Measurements from ENCODE around the gene OTUD5. TPM values are rescaled to one million over a fixed set of nuclear protein-coding genes. Genes with fewer than 3 reads are reported as not detected.

OTUD5 gene
- total RNA-seq, 5 donors from 2014 or later (not counting 1 experiment from before 2014, with no cell fraction given), result 87.2 to 92.5 (median 89.7) TPM

DNA sequence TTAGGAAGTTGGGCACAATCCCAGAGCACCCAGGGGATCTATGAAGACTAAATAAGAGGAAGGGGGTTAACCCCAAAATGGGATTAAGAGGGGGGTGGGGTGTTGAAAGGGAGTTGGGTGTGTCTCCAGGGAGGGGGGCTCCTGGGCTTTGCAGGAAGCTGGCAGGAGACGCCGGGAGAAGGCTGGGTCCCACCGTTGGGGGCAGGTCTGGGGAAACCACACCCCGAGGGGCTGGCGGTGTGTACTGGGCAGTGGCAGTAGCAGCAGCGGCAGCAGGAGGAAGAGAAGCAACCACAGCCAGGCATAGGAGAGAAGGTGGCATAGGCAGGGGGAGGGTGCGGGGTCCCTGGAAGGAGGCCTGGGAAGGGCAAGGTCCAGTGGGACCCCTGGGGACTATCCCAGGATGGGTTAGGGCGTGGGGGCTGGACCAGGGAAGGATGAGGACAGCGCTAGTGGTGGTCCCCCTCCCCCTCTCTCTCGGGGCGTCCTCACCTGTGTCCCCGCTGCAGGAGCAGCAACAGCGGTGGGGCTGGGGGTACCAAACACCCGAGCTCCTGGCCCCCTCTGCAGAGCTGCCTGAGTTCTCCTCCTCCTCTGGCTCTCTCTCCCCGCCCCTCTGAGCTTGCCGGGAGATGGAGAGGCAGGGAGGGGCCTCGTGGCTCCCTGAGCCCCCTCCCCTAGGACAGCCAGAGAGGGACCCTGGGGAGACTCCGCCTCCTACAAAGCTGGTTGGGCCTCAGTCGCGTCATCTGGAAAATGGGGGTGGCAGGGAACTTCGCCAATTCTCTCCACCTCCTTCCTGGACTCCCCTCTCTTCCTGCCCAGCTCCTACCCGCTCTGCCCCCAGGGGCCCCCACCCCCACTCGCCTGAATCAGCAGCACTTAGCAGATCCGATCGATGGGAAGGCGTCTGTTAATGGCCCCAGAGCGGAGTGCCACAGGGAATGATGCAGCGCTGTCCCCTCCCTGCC lies 14.1 kb upstream of the OTUD5 start, which contains the start of gene KCND1:
TSS of gene KCND1 (minus strand) at position 596 of the 971 bp plus-strand sequence. CDS start 1,573 bp downstream, outside the sequence.
- H3K4me3 Mint-ChIP-seq, result peak within 1 kb of the TSS; percentile 28 to 58 (median 57)
- peak within 1 kb of the TSS; percentile 27 to 53 for H3K4me3 ChIP-seq (ENCODE audit: control insufficient read depth in 1 of 2, extremely low read depth in 1 of 2, low read length in 1 of 2)
- H3K9me3 Mint-ChIP-seq, result no peaks in the 10 kb centered on the region

DNA sequence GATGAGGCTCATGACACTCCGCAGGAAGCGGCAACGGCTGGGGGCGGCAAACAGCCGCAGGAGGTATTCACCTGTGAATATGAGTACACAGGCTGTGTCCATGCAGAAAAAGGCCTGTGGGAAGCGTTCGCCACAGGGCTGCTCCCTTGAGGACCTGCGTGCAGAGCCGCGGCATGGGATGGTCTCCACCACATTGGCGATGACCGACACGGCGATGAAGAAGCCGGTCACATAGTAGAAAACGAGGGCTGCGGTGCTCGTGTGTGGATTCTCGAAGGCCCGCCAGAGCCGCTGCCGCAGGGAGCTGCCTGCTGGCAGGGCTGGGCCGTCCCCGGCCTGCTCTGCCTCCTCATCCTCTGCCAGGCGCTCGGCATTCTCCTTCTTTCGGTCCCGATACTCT lies 12.1 kb upstream of the OTUD5 start:
- 100% methylated on average over 12 of the region's 28 CpGs for WGBS (ENCODE audit: insufficient coverage)
- Mint-ChIP-seq H3K4me3 (no peak overlapping the region), H3K27me3 (peaks cover 0 to 8% of the 10 kb centered on the region in 2 donors), H3K4me1 (peaks cover 6 to 22% (median 18%) of the 10 kb centered on the region in 3 donors), H3K27ac (no peak overlapping the region), H3K36me3 (peaks cover 4% of the 10 kb centered on the region), H3K9me3 (no peaks in the 10 kb centered on the region)
- ChIA-PET POLR2A (no interaction called here), CTCF (no interaction called here)
- Histone ChIP-seq H3K4me1 (ENCODE audit: control insufficient read depth in 1 of 2, extremely low read depth in 1 of 2, insufficient read depth in 2 of 2, low read length in 2 of 2) (peaks cover 2 to 16% of the 10 kb centered on the region in 2 experiments), H3K27me3 (replicated peaks in 1 of 2; ENCODE audit: control insufficient read depth in 2 of 2, extremely low read depth in 1 of 2, insufficient read depth in 2 of 2, low read length in 1 of 2) (peaks cover 0 to 8% of the 10 kb centered on the region in 2 experiments), H3K4me3 (ENCODE audit: control insufficient read depth in 1 of 2, extremely low read depth in 1 of 2, low read length in 1 of 2) (no peak overlapping the region), H3K9me3 (no peaks in the 10 kb centered on the region), H3K36me3 (ENCODE audit: control insufficient read depth in 2 of 2, extremely low read depth in 1 of 2, insufficient read depth in 1 of 2, low read length in 1 of 2) (peaks cover 0 to 4% of the 10 kb centered on the region in 2 donors), H3K27ac (ENCODE audit: low read length) (no peak overlapping the region)
- DNase-seq (no peak), ATAC-seq (replicated peaks in 1 of 4) (no peak)

More for the DNA sequence above, 14.1 kb upstream of the OTUD5 start, which contains the start of gene KCND1:
- no peak for DNase-seq
- peak; percentile 33 to 47 (median 36) for ATAC-seq (replicated peaks in 1 of 4)
- Mint-ChIP-seq H3K4me1 (peaks cover 6 to 22% (median 18%) of the 10 kb centered on the region in 3 donors), H3K36me3 (peaks cover 14% of the 10 kb centered on the region), H3K27me3 (peaks cover 0 to 11% of the 10 kb centered on the region in 2 donors), H3K27ac (peak within 1 kb of the TSS in 1 of 2 donors; percentile 57)
- no peak within 1 kb of the TSS for H3K27ac ChIP-seq (ENCODE audit: low read length)
- H3K36me3 ChIP-seq (ENCODE audit: control insufficient read depth in 2 of 2, extremely low read depth in 1 of 2, insufficient read depth in 1 of 2, low read length in 1 of 2), result peaks cover 0 to 20% of the 10 kb centered on the region in 2 donors
- peaks cover 2 to 16% of the 10 kb centered on the region in 2 experiments for H3K4me1 ChIP-seq (ENCODE audit: control insufficient read depth in 1 of 2, extremely low read depth in 1 of 2, insufficient read depth in 2 of 2, low read length in 2 of 2)
- 0% methylated on average over 3 of the region's 28 CpGs for WGBS (ENCODE audit: insufficient coverage)
- ChIA-PET POLR2A (interaction anchor here in 1 of 2 donors (0.7 kb wide), 1 partner anchor 15 kb away, joined by 3 read pairs; the partner anchor contains the start of gene OTUD5), CTCF (no interaction called here)
- peaks cover 0 to 8% of the 10 kb centered on the region in 2 experiments for H3K27me3 ChIP-seq (replicated peaks in 1 of 2; ENCODE audit: control insufficient read depth in 2 of 2, extremely low read depth in 1 of 2, insufficient read depth in 2 of 2, low read length in 1 of 2)
- no peaks in the 10 kb centered on the region for H3K9me3 ChIP-seq

DNA sequence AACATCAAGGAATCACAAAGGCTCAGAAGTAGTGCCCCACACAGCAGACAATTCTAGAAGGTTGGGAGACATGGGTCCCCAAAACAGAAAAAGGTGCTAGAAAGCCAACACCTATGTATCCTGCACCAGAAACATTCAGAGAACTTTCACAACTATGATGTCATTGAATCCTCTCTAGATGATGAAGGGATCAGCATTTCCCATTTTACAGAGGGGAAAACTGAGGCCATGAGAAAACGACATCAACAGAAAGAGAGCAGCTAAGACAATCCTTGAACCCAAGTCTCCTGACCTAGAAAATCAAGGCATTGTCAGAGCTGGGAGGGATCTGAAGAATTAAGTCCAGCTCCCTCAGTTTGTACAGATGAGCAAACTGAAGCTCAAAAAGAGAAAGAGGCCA lies 11.0 kb upstream of the OTUD5 start:
- H3K9me3 Mint-ChIP-seq, result no peaks in the 10 kb centered on the region
- no peaks in the 10 kb centered on the region for H3K36me3 ChIP-seq (ENCODE audit: control insufficient read depth in 2 of 2, extremely low read depth in 1 of 2, insufficient read depth in 1 of 2, low read length in 1 of 2)
- peaks cover 6 to 24% (median 17%) of the 10 kb centered on the region in 3 donors for H3K4me1 Mint-ChIP-seq
- H3K27ac ChIP-seq (ENCODE audit: low read length), result no peak overlapping the region
- H3K4me1 ChIP-seq (ENCODE audit: control insufficient read depth in 1 of 2, extremely low read depth in 1 of 2, insufficient read depth in 2 of 2, low read length in 2 of 2), result peaks cover 2 to 16% of the 10 kb centered on the region in 2 experiments
- H3K27me3 ChIP-seq (replicated peaks in 1 of 2; ENCODE audit: control insufficient read depth in 2 of 2, extremely low read depth in 1 of 2, insufficient read depth in 2 of 2, low read length in 1 of 2), result peaks cover 0 to 8% of the 10 kb centered on the region in 2 experiments
- peaks cover 4% of the 10 kb centered on the region for H3K36me3 Mint-ChIP-seq
- H3K4me3 ChIP-seq (ENCODE audit: control insufficient read depth in 1 of 2, extremely low read depth in 1 of 2, low read length in 1 of 2), result no peak overlapping the region
- peaks cover 0 to 7% of the 10 kb centered on the region in 2 donors for H3K27me3 Mint-ChIP-seq
- H3K9me3 ChIP-seq, result no peaks in the 10 kb centered on the region
- ChIA-PET CTCF (no interaction called here), POLR2A (interaction anchor here in 1 of 2 donors (1.0 kb wide), 1 partner anchor 10 kb away, joined by 3 read pairs; no protein-coding TSS in a partner anchor)
- ATAC-seq (replicated peaks in 1 of 4), result no peak
- no peak overlapping the region for H3K4me3 Mint-ChIP-seq
- no peak overlapping the region for H3K27ac Mint-ChIP-seq
- no CpG with 5 or more reads among the region's 1 CpG for WGBS (ENCODE audit: insufficient coverage)
- no peak for DNase-seq

DNA sequence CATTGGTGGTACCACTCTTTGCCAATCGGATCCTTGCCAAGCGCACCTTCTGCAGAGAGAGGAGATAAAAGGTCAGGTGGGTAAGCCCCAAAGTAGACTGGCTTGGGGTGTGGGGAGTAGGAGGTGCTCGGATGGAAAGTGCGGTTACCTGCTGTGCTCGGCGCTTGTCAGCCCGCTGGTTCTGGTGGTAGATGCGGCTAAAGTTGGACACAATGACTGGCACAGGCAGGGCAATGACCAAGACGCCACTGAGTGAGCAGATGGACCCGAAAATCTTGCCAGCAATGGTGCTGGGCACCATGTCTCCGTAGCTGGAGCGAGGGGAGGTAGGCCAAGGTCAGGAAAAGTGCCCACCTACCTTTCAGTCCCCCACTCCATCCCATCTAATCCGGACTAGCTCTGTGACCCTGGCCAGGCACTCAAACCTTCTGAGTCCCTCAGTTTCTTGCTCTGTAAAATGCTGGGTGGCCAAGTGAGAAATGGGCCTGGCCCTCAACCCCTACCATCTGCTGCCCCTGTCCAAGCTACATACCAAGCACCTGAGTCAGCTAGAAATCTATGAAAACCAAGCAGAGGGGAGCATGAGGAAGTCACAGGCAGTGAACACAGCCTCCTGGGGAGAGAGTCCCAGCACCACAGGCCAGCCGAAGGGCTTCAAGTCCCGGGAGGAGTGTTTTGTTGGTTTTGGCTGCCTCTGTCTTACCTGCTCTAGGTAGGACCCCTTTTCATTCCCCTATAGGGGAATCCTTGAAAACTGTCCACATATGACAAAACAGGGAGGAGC lies 9.6 kb upstream of the OTUD5 start:
- H3K4me3 Mint-ChIP-seq, result no peak overlapping the region
- Histone ChIP-seq H3K36me3 (ENCODE audit: control insufficient read depth in 2 of 2, extremely low read depth in 1 of 2, insufficient read depth in 1 of 2, low read length in 1 of 2) (no peaks in the 10 kb centered on the region), H3K9me3 (no peaks in the 10 kb centered on the region), H3K4me3 (ENCODE audit: control insufficient read depth in 1 of 2, extremely low read depth in 1 of 2, low read length in 1 of 2) (no peak overlapping the region), H3K4me1 (ENCODE audit: control insufficient read depth in 1 of 2, extremely low read depth in 1 of 2, insufficient read depth in 2 of 2, low read length in 2 of 2) (peaks cover 0 to 9% of the 10 kb centered on the region in 2 experiments), H3K27ac (ENCODE audit: low read length) (no peak overlapping the region), H3K27me3 (replicated peaks in 1 of 2; ENCODE audit: control insufficient read depth in 2 of 2, extremely low read depth in 1 of 2, insufficient read depth in 2 of 2, low read length in 1 of 2) (peaks cover 0 to 6% of the 10 kb centered on the region in 2 experiments)
- H3K27ac Mint-ChIP-seq, result no peak overlapping the region
- DNase-seq, result no peak
- no peak for ATAC-seq (replicated peaks in 1 of 4)
- 89% methylated on average over 3 of the region's 15 CpGs for WGBS (ENCODE audit: insufficient coverage)
- H3K36me3 Mint-ChIP-seq, result no peaks in the 10 kb centered on the region
- CTCF ChIA-PET, result no interaction called here
- H3K27me3 Mint-ChIP-seq, result no peaks in the 10 kb centered on the region
- no peaks in the 10 kb centered on the region for H3K9me3 Mint-ChIP-seq
- peaks cover 2 to 12% (median 3%) of the 10 kb centered on the region in 3 donors for H3K4me1 Mint-ChIP-seq
- POLR2A ChIA-PET, result no interaction called here

- no peaks in the 10 kb centered on the region for H3K27me3 Mint-ChIP-seq
- Histone ChIP-seq H3K36me3 (ENCODE audit: control insufficient read depth in 2 of 2, extremely low read depth in 1 of 2, insufficient read depth in 1 of 2, low read length in 1 of 2) (no peaks in the 10 kb centered on the region), H3K4me3 (ENCODE audit: control insufficient read depth in 1 of 2, extremely low read depth in 1 of 2, low read length in 1 of 2) (no peak overlapping the region), H3K4me1 (ENCODE audit: control insufficient read depth in 1 of 2, extremely low read depth in 1 of 2, insufficient read depth in 2 of 2, low read length in 2 of 2) (no peaks in the 10 kb centered on the region), H3K9me3 (no peaks in the 10 kb centered on the region), H3K27me3 (replicated peaks in 1 of 2; ENCODE audit: control insufficient read depth in 2 of 2, extremely low read depth in 1 of 2, insufficient read depth in 2 of 2, low read length in 1 of 2) (peaks cover 0 to 2% of the 10 kb centered on the region in 2 experiments), H3K27ac (ENCODE audit: low read length) (no peak overlapping the region)
- H3K4me1 Mint-ChIP-seq, result peaks cover 0 to 8% (median 0%) of the 10 kb centered on the region in 3 donors
- DNase-seq (no peak), ATAC-seq (replicated peaks in 1 of 4) (no peak)
- no peaks in the 10 kb centered on the region for H3K36me3 Mint-ChIP-seq
- WGBS (ENCODE audit: insufficient coverage), result 97% methylated on average over 7 of the region's 14 CpGs
- H3K27ac Mint-ChIP-seq, result no peak overlapping the region
- H3K4me3 Mint-ChIP-seq, result no peak overlapping the region
- POLR2A ChIA-PET, result no interaction called here
- CTCF ChIA-PET, result interaction anchor here in 1 of 2 donors (0.6 kb wide), 1 partner anchor 189 kb away, joined by 3 read pairs; no protein-coding TSS in a partner anchor
- H3K9me3 Mint-ChIP-seq, result no peaks in the 10 kb centered on the region
Observed at GRCh38 chrX:48965959-48966358, 8.6 kb upstream of the OTUD5 start.

GRCh38 chrX:48961585-48962091 lies 4.2 kb upstream of the OTUD5 start:
- CTCF ChIA-PET, result no interaction called here
- no peak for DNase-seq

More at GRCh38 chrX:48961585-48962091, 4.2 kb upstream of the OTUD5 start:
- Mint-ChIP-seq H3K9me3 (no peaks in the 10 kb centered on the region), H3K27me3 (peaks cover 0 to 11% of the 10 kb centered on the region in 2 donors), H3K4me1 (peaks cover 6 to 19% (median 6%) of the 10 kb centered on the region in 3 donors), H3K36me3 (no peaks in the 10 kb centered on the region), H3K4me3 (no peak overlapping the region), H3K27ac (no peak overlapping the region)
- Histone ChIP-seq H3K27ac (ENCODE audit: low read length) (no peak overlapping the region), H3K27me3 (replicated peaks in 1 of 2; ENCODE audit: control insufficient read depth in 2 of 2, extremely low read depth in 1 of 2, insufficient read depth in 2 of 2, low read length in 1 of 2) (no peaks in the 10 kb centered on the region), H3K9me3 (no peaks in the 10 kb centered on the region), H3K4me1 (ENCODE audit: control insufficient read depth in 1 of 2, extremely low read depth in 1 of 2, insufficient read depth in 2 of 2, low read length in 2 of 2) (peaks cover 4 to 10% of the 10 kb centered on the region in 2 experiments), H3K4me3 (ENCODE audit: control insufficient read depth in 1 of 2, extremely low read depth in 1 of 2, low read length in 1 of 2) (no peak overlapping the region), H3K36me3 (ENCODE audit: control insufficient read depth in 2 of 2, extremely low read depth in 1 of 2, insufficient read depth in 1 of 2, low read length in 1 of 2) (no peaks in the 10 kb centered on the region)
- ATAC-seq (replicated peaks in 1 of 4), result no peak
- POLR2A ChIA-PET, result no interaction called here
- WGBS (ENCODE audit: insufficient coverage), result 66% methylated on average over 2 of the region's 5 CpGs
